Mucosa of rectum (tissue), 2 donors: ENCODE measurements around the gene ZNF320.
"Not testable (repeated sequence)": the region's sequence is repeated elsewhere in the genome, so short reads cannot be mapped to it uniquely, and the experiment has no call there.

Experiments
- H3K27ac ChIP-seq, 2 donors: one replicate each; pipeline ENCODE4 v1.7.0; 2013; ENCODE audit warnings: inconsistent platforms in 2 of 2, low read depth in 2 of 2, low read length in 2 of 2
- H3K27me3 ChIP-seq, 2 donors: one replicate each; pipeline ENCODE4 v1.7.0; 2013; ENCODE audit warnings: low read length in 2 of 2; ENCODE audit not compliant: control insufficient read depth in 2 of 2, insufficient read depth in 2 of 2
- H3K36me3 ChIP-seq, 2 donors: one replicate each; pipeline ENCODE4 v1.7.0; 2013; ENCODE audit warnings: low read length in 2 of 2; ENCODE audit not compliant: control insufficient read depth in 2 of 2, insufficient read depth in 2 of 2
- H3K4me1 ChIP-seq, 2 donors: one replicate each; pipeline ENCODE4 v1.7.0; 2013; ENCODE audit warnings: low read length in 2 of 2, mild to moderate bottlenecking in 1 of 2; ENCODE audit not compliant: control insufficient read depth in 2 of 2, insufficient read depth in 2 of 2
- H3K4me3 ChIP-seq, 2 donors: one replicate each; pipeline ENCODE4 v1.7.0; 2013; ENCODE audit warnings: low read length in 2 of 2
- H3K9ac ChIP-seq, 2 donors: one replicate each; pipeline ENCODE4 v1.7.0; 2013; ENCODE audit warnings: low read length in 2 of 2, low read depth in 1 of 2, mild to moderate bottlenecking in 1 of 2
- H3K9me3 ChIP-seq, 2 donors: one replicate each; pipeline ENCODE4 v1.7.0; 2013; ENCODE audit warnings: low read length in 2 of 2; ENCODE audit not compliant: control insufficient read depth in 2 of 2
- donor health status: healthy.
- donor health status: Normal muscosa, but diverticular disease.

ZNF320 gene

DNA sequence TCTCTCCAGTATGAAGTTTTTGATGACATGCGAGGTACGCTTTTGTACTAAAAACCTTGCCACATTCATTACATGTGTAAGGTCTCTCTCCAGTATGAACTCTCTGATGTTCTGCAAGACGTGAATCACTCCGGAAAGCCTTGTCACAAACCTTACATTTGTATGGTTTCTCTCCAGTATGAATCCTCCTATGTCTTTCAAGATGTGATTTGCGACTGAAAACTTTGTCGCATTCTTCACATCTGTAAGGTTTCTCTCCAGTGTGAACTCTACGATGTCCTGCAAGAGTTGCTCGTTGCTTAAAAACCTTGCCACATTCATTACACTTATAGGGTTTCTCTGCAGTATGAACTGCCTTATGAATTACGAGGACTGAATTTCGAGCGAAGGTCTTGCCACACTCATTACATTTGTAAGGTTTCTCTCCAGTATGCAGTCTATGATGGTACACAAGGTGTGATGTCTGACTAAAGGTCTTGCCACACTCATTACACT is 16.5 kb downstream of the ZNF320 start:
- Histone ChIP-seq H3K36me3 (peaks cover 59 to 64% of the 10 kb centered on the region in 2 donors), H3K9me3 (peaks cover 23 to 43% of the 10 kb centered on the region in 2 donors), H3K9ac (no peak overlapping the region), H3K27me3 (no peaks in the 10 kb centered on the region), H3K4me1 (no peaks in the 10 kb centered on the region), H3K4me3 (no peak overlapping the region), H3K27ac (no peak overlapping the region)

DNA sequence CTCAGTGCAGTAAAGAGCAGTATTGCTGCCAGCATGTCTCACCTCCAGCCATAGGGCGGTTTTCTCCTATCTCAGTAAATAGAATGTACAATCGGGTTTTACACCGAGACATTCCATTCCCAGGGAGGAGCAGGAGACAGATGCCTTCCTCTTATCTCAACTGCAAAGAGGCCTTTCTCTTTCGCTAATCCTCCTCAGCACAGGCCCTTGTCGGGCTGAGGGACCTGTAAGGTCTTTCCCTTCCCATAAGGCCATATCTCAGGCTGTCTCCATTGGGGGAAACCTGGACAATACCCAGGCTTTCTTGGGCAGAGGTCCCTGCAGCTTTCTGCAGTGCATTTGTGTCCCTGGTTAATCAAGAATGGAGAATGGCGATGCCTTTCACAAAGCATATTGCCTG is 24.4 kb downstream of the ZNF320 start:
- not testable (repeated sequence) for H3K9me3 ChIP-seq, H3K36me3 ChIP-seq, H3K27ac ChIP-seq, H3K9ac ChIP-seq, H3K4me1 ChIP-seq, H3K27me3 ChIP-seq, H3K4me3 ChIP-seq

DNA sequence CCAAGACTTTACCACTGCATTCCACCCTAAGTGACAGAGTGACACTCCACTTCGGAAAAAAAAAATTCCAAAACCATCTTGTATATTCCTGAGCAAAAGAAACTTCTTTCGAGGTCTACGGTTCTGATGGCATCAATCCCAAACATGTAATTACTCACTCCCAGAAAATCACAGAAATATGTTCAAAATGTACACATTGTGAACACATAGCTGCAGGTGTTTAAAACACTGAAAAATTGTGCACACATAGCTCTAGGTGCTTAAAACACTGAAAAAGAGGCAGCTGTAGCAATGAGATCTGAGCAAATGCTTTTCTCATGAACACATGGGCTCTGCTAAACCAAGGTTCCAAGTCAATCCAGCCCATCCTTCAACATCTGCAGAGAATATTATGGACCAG is 26.0 kb downstream of the ZNF320 start:
- H3K9me3 ChIP-seq: no peaks in the 10 kb centered on the region
- no peak overlapping the region for H3K27ac ChIP-seq
- H3K36me3 ChIP-seq: no peaks in the 10 kb centered on the region
- H3K9ac ChIP-seq: no peak overlapping the region
- no peak overlapping the region for H3K4me3 ChIP-seq
- no peaks in the 10 kb centered on the region for H3K27me3 ChIP-seq
- H3K4me1 ChIP-seq: no peaks in the 10 kb centered on the region

DNA sequence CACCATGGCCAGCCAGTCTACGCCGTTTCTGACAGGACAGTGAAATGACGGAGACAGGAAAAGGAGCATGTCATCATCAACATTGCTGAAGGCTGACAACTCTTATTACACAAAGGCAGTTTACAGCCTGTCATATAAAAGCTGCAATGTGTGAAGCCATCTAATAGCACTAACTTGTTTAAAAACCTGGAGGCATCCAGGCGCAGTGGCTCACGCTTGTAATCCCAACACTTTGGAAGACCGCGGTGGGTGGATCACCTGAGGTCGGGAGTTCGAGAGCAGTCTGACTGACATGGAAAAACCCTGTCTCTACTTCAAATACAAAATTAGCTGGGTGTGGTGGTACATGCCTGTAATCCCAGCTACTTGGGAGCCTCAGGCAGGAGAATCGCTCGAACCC is 29.4 kb downstream of the ZNF320 start:
- not testable (repeated sequence) for H3K9me3 ChIP-seq, H3K4me3 ChIP-seq, H3K4me1 ChIP-seq, H3K27ac ChIP-seq, H3K9ac ChIP-seq, H3K27me3 ChIP-seq, H3K36me3 ChIP-seq

DNA sequence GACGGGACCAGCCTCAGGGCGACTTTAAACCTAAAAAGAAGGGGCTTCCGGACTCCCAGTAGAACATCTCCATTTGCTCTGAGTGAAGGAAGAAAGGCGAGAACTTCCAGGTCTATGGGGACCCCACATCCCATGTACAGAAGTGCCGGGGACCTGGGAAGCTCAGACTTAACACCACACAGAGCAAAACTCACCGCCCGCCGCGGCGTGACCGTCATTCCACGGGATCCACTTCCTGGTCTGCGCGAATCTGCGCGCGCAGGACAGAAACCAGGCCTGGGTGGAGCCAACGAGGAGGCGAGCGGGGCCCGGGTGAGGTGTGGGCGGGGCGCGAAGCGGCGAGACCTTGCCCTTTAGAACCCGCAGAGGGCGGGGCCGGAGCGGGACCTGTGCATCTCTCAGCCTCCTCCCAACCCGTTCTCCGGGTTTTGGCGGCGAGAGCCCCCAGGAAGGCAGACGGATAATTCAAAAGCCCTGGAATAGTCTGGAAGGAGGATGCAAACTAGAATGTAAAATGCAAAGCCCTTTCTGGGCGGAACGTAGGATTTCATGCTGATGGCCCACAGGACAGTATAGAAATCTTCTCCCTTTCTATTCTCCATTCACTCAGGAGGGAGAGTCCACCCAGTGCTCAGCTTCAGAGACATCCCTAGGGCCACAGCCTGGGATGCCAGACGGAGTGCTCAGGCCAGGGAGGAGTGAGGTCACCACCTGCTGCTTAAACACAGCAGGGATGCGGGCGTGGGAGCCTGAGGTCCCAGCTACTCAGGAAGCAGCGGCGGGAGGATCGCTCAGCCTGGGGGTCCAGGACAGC is 39.9 kb downstream of the ZNF320 start, which contains the start of gene ZNF468:
ZNF468 (minus strand) TSS at position 242 of the 814 bp plus-strand sequence. CDS start 3,347 bp downstream, outside the sequence.
- peak within 1 kb of the TSS; percentile 73 to 84 for H3K9ac ChIP-seq

DNA sequence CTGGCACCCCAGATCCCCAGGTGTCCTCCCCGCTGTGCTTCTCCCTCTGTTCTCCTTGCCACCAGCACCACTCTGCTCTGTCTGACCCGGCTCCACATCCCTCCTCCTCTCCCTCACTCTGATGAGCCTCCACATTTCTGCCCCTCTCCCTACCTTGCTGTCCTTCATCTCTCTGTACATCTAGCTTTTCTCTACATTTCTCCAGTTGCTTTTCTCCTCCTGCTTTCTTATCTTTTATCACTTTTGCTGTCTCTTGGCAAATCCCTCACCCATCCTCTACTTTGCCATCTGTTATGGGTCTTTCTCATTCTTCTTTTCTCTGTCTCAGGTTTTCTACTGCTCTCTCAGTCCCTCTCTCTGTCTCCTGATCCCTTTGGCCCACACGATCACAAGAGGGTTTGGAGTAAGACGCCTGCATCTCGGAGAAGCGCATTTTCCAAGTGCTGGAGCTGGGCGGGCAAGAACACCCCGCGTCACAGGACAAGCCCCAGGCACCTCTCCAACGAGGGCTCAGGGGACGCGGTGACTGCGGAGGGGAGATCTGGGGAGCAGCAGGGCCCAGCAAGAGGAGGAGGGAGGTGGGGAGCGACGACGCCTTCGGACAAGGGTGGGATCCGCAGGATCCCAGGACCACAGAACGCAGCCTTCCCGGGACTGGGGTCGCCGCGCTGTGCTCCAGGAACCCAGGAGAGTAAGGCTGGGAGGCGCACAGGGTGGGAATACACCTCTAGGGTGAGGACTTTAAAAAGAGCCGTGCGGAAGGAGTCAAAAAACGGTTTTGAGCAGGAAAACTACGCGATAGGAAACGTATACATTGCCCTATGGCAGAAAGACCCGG is 40.7 kb downstream of the ZNF320 start:
- not testable (repeated sequence) for H3K9me3 ChIP-seq, H3K27me3 ChIP-seq, H3K4me1 ChIP-seq
- H3K4me3 ChIP-seq: peak overlapping the region; percentile 78 to 89
- H3K27ac ChIP-seq: peak overlapping the region in 1 of 2 donors; percentile 44
- H3K9ac ChIP-seq: peak overlapping the region; percentile 73 to 84
- peaks cover 8 to 16% of the 10 kb centered on the region in 2 donors for H3K36me3 ChIP-seq

More for the DNA sequence above, 39.9 kb downstream of the ZNF320 start, which contains the start of gene ZNF468:
- peak within 1 kb of the TSS; percentile 78 to 89 for H3K4me3 ChIP-seq
- not testable (repeated sequence) for H3K4me1 ChIP-seq, H3K9me3 ChIP-seq, H3K27me3 ChIP-seq
- H3K36me3 ChIP-seq: peaks cover 8 to 12% of the 10 kb centered on the region in 2 donors
- peak within 1 kb of the TSS; percentile 44 to 61 for H3K27ac ChIP-seq
